T-cell (primary cell): ENCODE measurements around the gene KLC3. TPM values are rescaled to one million over a fixed set of nuclear protein-coding genes. Genes with fewer than 3 reads are reported as not detected.
A peak's percentile ranks its signal among the peaks of the same experiment; 100 is the strongest.

Source experiments
- ATAC-seq, 4 experiments: fragments of 200-7000 bp in 3 of 4; fragments of 150-1000 bp in 1 of 4; cut with Tn5 transposase; replicated peaks in 1 of 4; 1 replicate in 3 of 4; 2 replicates in 1 of 4; pipeline ENCODE4 v1.10.0; 2021; ENCODE audit warnings: moderate library complexity in 3 of 4, mild to moderate bottlenecking in 2 of 4, moderate number of reproducible peaks in 1 of 4
- CTCF ChIA-PET, 2 donors: fragments of 300-600 bp; sonication (Branson Sonifier 250); formaldehyde crosslinking; loops; one replicate each; lab custom pipeline; 2022; ENCODE audit warnings: antibody characterized with exemption in 2 of 2; lab: Charles Lee
- POLR2A ChIA-PET, 2 donors: fragments of 300-600 bp; sonication (Branson Sonifier 250); formaldehyde crosslinking; loops; one replicate each; lab custom pipeline; 2022; ENCODE audit warnings: antibody characterized with exemption in 2 of 2; lab: Charles Lee
- DNase-seq, 35 experiments: peaks; one replicate each; pipeline versions ENCODE4 v3.0.0 to v3.0.0-alpha.2; 2013 to 2023
- H3K27ac ChIP-seq: one replicate; pipeline ENCODE4 v1.5.1; 2013; ENCODE audit warnings: low read length
- H3K27me3 ChIP-seq, 2 experiments: replicated peaks in 1 of 2; 1 replicate in 1 of 2; 2 replicates in 1 of 2; pipeline versions ENCODE4 v1.6.1 to v1.7.0; 2013; ENCODE audit warnings: low read length in 1 of 2, mixed read lengths in 1 of 2; ENCODE audit not compliant: control insufficient read depth in 2 of 2, insufficient read depth in 2 of 2; ENCODE audit errors: extremely low read depth in 1 of 2
- H3K36me3 ChIP-seq, 2 donors: 1 replicate in 1 of 2; 2 replicates in 1 of 2; pipeline versions ENCODE4 v1.6.1 to v1.7.0; 2013; ENCODE audit warnings: low read length in 1 of 2; ENCODE audit not compliant: control insufficient read depth in 2 of 2, insufficient read depth in 1 of 2; ENCODE audit errors: extremely low read depth in 1 of 2
- H3K4me1 ChIP-seq, 2 experiments: 1 replicate in 1 of 2; 2 replicates in 1 of 2; pipeline versions ENCODE4 v1.6.1 to v1.7.0; 2013; ENCODE audit warnings: low read length in 2 of 2, mixed read lengths in 1 of 2; ENCODE audit not compliant: insufficient read depth in 2 of 2, control insufficient read depth in 1 of 2; ENCODE audit errors: extremely low read depth in 1 of 2
- H3K4me3 ChIP-seq, 2 donors: 1 replicate in 1 of 2; 2 replicates in 1 of 2; pipeline versions ENCODE4 v1.5.1 to v1.7.0; 2013; ENCODE audit warnings: mild to moderate bottlenecking in 2 of 2, low read length in 1 of 2, moderate library complexity in 1 of 2; ENCODE audit not compliant: control insufficient read depth in 1 of 2; ENCODE audit errors: extremely low read depth in 1 of 2
- H3K9me3 ChIP-seq: 2 replicates; pipeline ENCODE4 v1.7.0; 2013
- H3K27ac Mint-ChIP-seq, 2 donors: one replicate each; pipeline ENCODE4 v1.8.0; 2020 to 2021; ENCODE audit warnings: mild to moderate bottlenecking in 2 of 2, mixed read lengths in 2 of 2
- H3K27me3 Mint-ChIP-seq, 2 donors: one replicate each; pipeline ENCODE4 v1.8.0; 2021 to 2022; ENCODE audit warnings: mixed read lengths in 2 of 2
- H3K36me3 Mint-ChIP-seq: one replicate; pipeline ENCODE4 v1.8.0; 2021; ENCODE audit warnings: mixed read lengths
- H3K4me1 Mint-ChIP-seq, 3 donors: one replicate each; pipeline ENCODE4 v1.8.0; 2020 to 2022; ENCODE audit warnings: mixed read lengths in 3 of 3, mild to moderate bottlenecking in 1 of 3
- H3K4me3 Mint-ChIP-seq, 3 donors: one replicate each; pipeline ENCODE4 v1.8.0; 2020 to 2022; ENCODE audit warnings: mild to moderate bottlenecking in 3 of 3, mixed read lengths in 3 of 3, moderate library complexity in 3 of 3
- H3K9me3 Mint-ChIP-seq, 3 donors: one replicate each; pipeline ENCODE4 v1.8.0; 2020 to 2022; ENCODE audit warnings: mixed read lengths in 3 of 3
- WGBS: methylation state at CpG from one replicate; pipeline ENCODE4 v1.1.5; 2013; ENCODE audit warnings: missing lambda C conversion rate; ENCODE audit not compliant: insufficient coverage; 5-methylcytosine and 5-hydroxymethylcytosine counted together
- total RNA-seq, 35 experiments: library from RNA in 6 of 35; stranded (reverse) in 6 of 35; fragments of 120-200 nt in 1 of 35; gene quantifications; one replicate each; pipeline versions ENCODE4 v1.2.1 to v1.2.4 and lab custom pipeline; 2013 to 2026

KLC3 gene
- total RNA-seq, 5 donors from 2014 or later (not counting 1 experiment from before 2014, with no cell fraction given), result 0.35 TPM; not detected in 4

DNA sequence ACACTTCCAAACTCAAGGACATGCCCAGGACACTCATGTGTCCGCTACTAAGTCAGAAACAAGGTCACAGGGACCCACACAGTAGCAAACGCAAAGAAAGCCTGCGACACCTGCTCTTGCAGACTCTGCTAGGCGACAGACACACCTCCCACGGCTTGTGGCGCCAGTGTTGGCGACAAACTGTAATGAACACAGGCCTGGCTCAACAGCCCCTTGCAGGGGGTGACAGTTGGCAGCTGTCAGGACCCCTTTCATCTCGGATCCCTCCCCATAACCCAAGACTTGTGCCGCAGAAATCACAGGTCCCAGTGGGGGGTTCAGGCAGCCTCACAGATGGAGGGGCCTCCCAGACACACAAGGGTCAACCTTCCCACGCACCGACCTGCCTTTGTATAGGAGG is 18.2 kb upstream of the KLC3 start:
- ATAC-seq, result no peak

DNA sequence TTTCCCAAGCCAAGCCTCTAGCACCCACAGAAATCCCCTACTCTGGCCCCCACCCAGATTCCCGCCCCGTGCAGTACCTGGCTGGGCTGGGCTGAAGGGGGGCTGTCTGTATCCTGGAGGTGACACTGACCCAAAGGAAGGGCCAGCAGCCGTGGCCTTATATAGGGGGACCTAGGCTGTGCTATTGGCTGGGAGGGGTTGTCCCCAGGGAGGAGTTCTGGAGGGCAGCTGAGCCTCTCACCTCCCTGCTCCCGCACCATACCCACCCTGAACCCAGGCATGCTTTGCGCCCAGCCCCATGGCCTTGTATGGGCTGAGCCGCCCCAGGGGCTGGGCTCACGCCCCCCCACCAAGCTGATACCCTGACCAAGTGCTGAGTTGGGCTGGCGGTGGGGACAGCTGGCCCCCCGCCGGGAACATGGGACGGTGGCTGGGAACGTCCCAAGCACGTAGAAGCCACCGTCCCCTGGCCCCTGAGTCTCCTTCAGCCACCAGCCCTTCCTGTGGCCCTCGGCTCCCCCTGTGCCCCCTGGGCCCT is 17.7 kb upstream of the KLC3 start, which contains the start of gene CKM:
TSS of gene CKM (minus strand) at position 132 of the 538 bp plus-strand sequence. CDS start 3,162 bp downstream, outside the sequence.
- ChIA-PET CTCF (no interaction called here), POLR2A (no interaction called here)
- no peak for ATAC-seq
- no peak within 1 kb of the TSS for H3K27ac Mint-ChIP-seq
- Histone ChIP-seq H3K4me1 (peaks cover 0 to 11% of the 10 kb centered on the region in 2 experiments), H3K27me3 (peaks cover 0 to 69% of the 10 kb centered on the region in 2 experiments), H3K4me3 (peak within 1 kb of the TSS in 1 of 2 donors; percentile 33), H3K36me3 (no peaks in the 10 kb centered on the region), H3K27ac (no peak within 1 kb of the TSS), H3K9me3 (no peaks in the 10 kb centered on the region)
- no peaks in the 10 kb centered on the region for H3K36me3 Mint-ChIP-seq
- H3K9me3 Mint-ChIP-seq, result no peaks in the 10 kb centered on the region
- WGBS, result 59% methylated on average over 10 of the region's 15 CpGs
- H3K4me1 Mint-ChIP-seq, result no peaks in the 10 kb centered on the region
- no peak within 1 kb of the TSS for H3K4me3 Mint-ChIP-seq
- peaks cover 23 to 53% of the 10 kb centered on the region in 2 donors for H3K27me3 Mint-ChIP-seq
- no peak for DNase-seq

More for the DNA sequence above, 18.2 kb upstream of the KLC3 start:
- Mint-ChIP-seq H3K9me3 (no peaks in the 10 kb centered on the region), H3K36me3 (no peaks in the 10 kb centered on the region), H3K27me3 (peaks cover 28 to 57% of the 10 kb centered on the region in 2 donors), H3K4me1 (no peaks in the 10 kb centered on the region), H3K4me3 (no peak overlapping the region), H3K27ac (no peak overlapping the region)
- Histone ChIP-seq H3K4me1 (peaks cover 0 to 11% of the 10 kb centered on the region in 2 experiments), H3K27me3 (peaks cover 0 to 73% of the 10 kb centered on the region in 2 experiments), H3K9me3 (no peaks in the 10 kb centered on the region), H3K36me3 (no peaks in the 10 kb centered on the region), H3K4me3 (no peak overlapping the region), H3K27ac (no peak overlapping the region)
- ChIA-PET POLR2A (no interaction called here), CTCF (no interaction called here)
- no peak for DNase-seq
- WGBS, result 33% methylated on average over 7 of the region's 11 CpGs

DNA sequence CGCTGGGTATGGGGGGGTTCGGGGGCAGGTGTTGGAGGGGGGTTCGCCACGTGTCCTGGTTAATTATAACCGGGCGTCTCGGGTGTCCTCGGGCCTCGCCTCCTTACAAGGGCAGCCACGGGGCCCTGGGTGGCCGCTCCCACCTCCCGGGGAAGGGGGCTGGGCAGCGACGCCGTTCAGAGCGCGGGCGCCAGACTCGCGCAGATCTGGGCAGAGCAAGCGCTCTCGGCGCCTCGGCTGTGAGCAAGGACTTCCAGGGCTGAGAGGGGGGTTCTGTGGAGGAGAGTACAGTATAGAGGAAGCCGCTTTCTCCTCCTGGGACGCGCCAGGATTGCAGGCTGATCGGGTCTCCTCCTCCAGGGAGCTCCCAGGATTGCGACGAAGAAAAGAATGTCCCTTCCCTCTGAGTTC is 16.9 kb upstream of the KLC3 start:
- ChIA-PET POLR2A (interaction anchor here in 1 of 2 donors (1.0 kb wide), 1 partner anchor 10 kb away, joined by 3 read pairs; no protein-coding TSS in a partner anchor), CTCF (no interaction called here)
- ATAC-seq, result no peak

DNA sequence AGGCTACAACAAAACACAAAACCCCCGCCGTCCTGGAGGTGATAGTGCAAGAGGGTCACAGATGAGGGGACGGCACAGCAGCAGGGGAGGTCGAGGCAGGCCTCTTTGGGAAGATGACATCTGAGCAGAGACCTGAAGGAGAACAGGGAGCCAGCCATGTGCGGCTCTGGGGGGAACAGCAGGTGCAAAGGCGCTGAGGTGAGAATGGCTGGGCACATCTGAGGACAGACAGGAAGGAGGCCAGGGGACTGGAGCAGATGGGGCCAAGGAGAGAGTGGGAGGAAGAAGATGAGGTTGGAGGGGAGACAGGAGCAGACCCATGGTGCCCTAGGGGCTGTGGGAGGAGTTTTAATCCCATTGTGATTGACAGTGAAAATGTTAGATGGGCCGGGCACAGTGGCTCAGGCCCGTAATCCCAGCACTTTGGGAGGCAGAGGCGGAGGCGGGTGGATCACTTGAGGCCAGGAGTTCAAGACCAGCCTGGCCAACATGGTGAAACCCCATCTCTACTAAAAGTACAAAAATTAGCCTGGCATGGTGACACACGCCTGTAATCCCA is 16.1 kb upstream of the KLC3 start:
- Mint-ChIP-seq H3K9me3 (no peaks in the 10 kb centered on the region), H3K27me3 (peaks cover 17 to 42% of the 10 kb centered on the region in 2 donors), H3K36me3 (no peaks in the 10 kb centered on the region), H3K27ac (peak overlapping the region in 1 of 2 donors; percentile 4), H3K4me1 (no peaks in the 10 kb centered on the region), H3K4me3 (no peak overlapping the region)
- Histone ChIP-seq H3K27ac (no peak overlapping the region), H3K36me3 (no peaks in the 10 kb centered on the region), H3K4me3 (no peak overlapping the region), H3K27me3 (peaks cover 0 to 61% of the 10 kb centered on the region in 2 experiments), H3K4me1 (peaks cover 0 to 11% of the 10 kb centered on the region in 2 experiments), H3K9me3 (no peaks in the 10 kb centered on the region)
- 57% methylated on average over 5 of the region's 11 CpGs for WGBS
- ChIA-PET POLR2A (interaction anchor here in 1 of 2 donors (1.0 kb wide), 1 partner anchor 9 kb away, joined by 3 read pairs; no protein-coding TSS in a partner anchor), CTCF (no interaction called here)
- ATAC-seq (no peak), DNase-seq (no peak)

More for the DNA sequence above, 16.9 kb upstream of the KLC3 start:
- H3K9me3 Mint-ChIP-seq, result no peaks in the 10 kb centered on the region
- H3K27me3 ChIP-seq, result peaks cover 0 to 67% of the 10 kb centered on the region in 2 experiments
- H3K4me1 ChIP-seq, result peaks cover 0 to 11% of the 10 kb centered on the region in 2 experiments
- no peaks in the 10 kb centered on the region for H3K36me3 Mint-ChIP-seq
- no peaks in the 10 kb centered on the region for H3K4me1 Mint-ChIP-seq
- WGBS, result 2% methylated on average over 17 of the region's 30 CpGs
- H3K27me3 Mint-ChIP-seq, result peaks cover 17 to 48% of the 10 kb centered on the region in 2 donors
- no peaks in the 10 kb centered on the region for H3K9me3 ChIP-seq
- no peak overlapping the region for H3K27ac Mint-ChIP-seq
- no peak overlapping the region for H3K4me3 Mint-ChIP-seq
- DNase-seq, result no peak
- peak overlapping the region in 1 of 2 donors; percentile 33 for H3K4me3 ChIP-seq
- no peaks in the 10 kb centered on the region for H3K36me3 ChIP-seq
- H3K27ac ChIP-seq, result no peak overlapping the region

DNA sequence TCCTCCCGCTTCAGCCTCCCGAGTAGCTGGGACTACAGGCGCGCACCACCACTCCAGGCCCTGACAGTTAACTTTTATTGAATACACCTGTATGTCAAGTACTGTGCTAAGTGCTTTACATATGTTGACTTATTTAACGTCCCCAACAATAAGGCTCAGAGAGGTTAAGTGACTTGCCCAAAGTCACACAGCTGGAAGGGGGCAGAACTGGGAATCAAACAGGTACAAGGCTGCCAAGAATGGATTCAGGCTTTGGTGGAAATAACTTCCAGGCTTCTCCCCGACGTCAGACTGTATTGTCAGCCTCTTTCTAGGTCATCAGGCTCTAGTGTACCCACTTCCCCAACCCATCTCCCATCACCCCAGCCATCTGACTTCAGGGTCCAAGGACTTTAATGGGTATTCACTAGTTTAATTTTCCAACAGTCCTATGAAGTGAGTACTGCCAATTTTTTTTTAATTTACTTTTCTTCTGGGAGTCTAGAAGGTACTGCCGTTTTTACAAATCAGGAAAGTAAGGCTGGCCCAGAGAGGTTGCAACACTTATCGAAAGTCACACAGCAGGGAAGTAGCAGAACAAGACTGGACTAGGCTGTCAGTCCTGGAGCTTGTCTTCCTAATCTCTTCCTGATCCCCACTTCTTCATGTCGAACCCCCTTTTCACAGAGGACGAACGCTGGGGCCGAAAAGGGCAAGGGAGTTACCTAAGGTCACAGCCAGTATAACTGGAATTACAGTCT is 13.0 kb upstream of the KLC3 start:
- POLR2A ChIA-PET, result no interaction called here
- H3K36me3 Mint-ChIP-seq, result no peaks in the 10 kb centered on the region
- CTCF ChIA-PET, result no interaction called here

DNA sequence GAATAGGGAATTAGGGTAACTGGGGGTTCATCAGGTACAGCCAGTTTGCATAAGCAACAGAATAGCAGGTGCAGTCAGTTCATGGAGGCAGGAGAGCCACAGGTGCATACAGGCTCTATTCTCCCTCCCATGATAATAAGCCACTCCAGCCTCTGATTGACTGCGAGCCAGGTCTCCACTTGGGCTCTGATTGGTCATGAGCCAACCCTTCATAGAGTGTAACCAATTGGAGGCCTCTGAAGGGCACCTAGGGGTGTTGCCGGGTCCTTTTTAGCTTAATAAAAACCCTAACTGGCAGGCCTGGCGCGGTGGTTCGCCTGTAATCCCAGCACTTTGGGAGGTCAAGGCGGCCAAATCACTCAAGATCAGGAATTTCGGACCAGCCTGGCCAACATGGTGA is 9.1 kb upstream of the KLC3 start:
- CTCF ChIA-PET, result no interaction called here
- no peaks in the 10 kb centered on the region for H3K36me3 ChIP-seq
- H3K27me3 ChIP-seq, result peaks cover 0 to 24% of the 10 kb centered on the region in 2 experiments
- Mint-ChIP-seq H3K4me1 (no peaks in the 10 kb centered on the region), H3K27me3 (peaks cover 2 to 5% of the 10 kb centered on the region in 2 donors), H3K27ac (no peak overlapping the region), H3K9me3 (no peaks in the 10 kb centered on the region), H3K36me3 (no peaks in the 10 kb centered on the region), H3K4me3 (no peak overlapping the region)
- H3K27ac ChIP-seq, result no peak overlapping the region
- DNase-seq (no peak), ATAC-seq (no peak)
- 82% methylated on average over 7 of the region's 7 CpGs for WGBS
- H3K4me1 ChIP-seq, result no peaks in the 10 kb centered on the region
- H3K9me3 ChIP-seq, result no peaks in the 10 kb centered on the region
- no peak overlapping the region for H3K4me3 ChIP-seq
- POLR2A ChIA-PET, result no interaction called here

More for the DNA sequence above, 13.0 kb upstream of the KLC3 start:
- H3K4me1 Mint-ChIP-seq, result no peaks in the 10 kb centered on the region
- H3K27me3 Mint-ChIP-seq, result peaks cover 12 to 27% of the 10 kb centered on the region in 2 donors
- no peak for DNase-seq
- H3K27ac ChIP-seq, result no peak overlapping the region
- no peaks in the 10 kb centered on the region for H3K9me3 ChIP-seq
- WGBS, result 66% methylated on average over 6 of the region's 13 CpGs
- H3K36me3 ChIP-seq, result no peaks in the 10 kb centered on the region
- peaks cover 0 to 49% of the 10 kb centered on the region in 2 experiments for H3K27me3 ChIP-seq
- no peaks in the 10 kb centered on the region for H3K9me3 Mint-ChIP-seq
- peaks cover 0 to 11% of the 10 kb centered on the region in 2 experiments for H3K4me1 ChIP-seq
- H3K27ac Mint-ChIP-seq, result no peak overlapping the region
- H3K4me3 ChIP-seq, result no peak overlapping the region
- no peak for ATAC-seq
- no peak overlapping the region for H3K4me3 Mint-ChIP-seq
